Measurements from ENCODE around the gene GJA1.

Gene GJA1

GRCh38 chr6:121480099-121480713, 44.8 kb downstream of the GJA1 start:
- Histone ChIP-seq H3K27me3 (ENCODE audit: control insufficient read depth in 5 of 5, insufficient read depth in 4 of 5, low read length in 5 of 5) (no peaks in the 10 kb centered on the region), H3K27ac (ENCODE audit: low read depth, low read length) (no peak overlapping the region), H3K36me3 (ENCODE audit: control insufficient read depth in 5 of 5, insufficient read depth in 5 of 5, low read length in 5 of 5) (no peaks in the 10 kb centered on the region), H3K9me3 (ENCODE audit: control insufficient read depth in 5 of 5, low read length in 5 of 5) (no peaks in the 10 kb centered on the region), H3K9ac (ENCODE audit: low read length in 5 of 5) (no peak overlapping the region), H3K4me3 (ENCODE audit: low read depth in 1 of 5, low read length in 5 of 5) (no peak overlapping the region), H3K4me1 (ENCODE audit: control insufficient read depth in 5 of 5, insufficient read depth in 5 of 5, low read length in 5 of 5) (no peaks in the 10 kb centered on the region)

DNA sequence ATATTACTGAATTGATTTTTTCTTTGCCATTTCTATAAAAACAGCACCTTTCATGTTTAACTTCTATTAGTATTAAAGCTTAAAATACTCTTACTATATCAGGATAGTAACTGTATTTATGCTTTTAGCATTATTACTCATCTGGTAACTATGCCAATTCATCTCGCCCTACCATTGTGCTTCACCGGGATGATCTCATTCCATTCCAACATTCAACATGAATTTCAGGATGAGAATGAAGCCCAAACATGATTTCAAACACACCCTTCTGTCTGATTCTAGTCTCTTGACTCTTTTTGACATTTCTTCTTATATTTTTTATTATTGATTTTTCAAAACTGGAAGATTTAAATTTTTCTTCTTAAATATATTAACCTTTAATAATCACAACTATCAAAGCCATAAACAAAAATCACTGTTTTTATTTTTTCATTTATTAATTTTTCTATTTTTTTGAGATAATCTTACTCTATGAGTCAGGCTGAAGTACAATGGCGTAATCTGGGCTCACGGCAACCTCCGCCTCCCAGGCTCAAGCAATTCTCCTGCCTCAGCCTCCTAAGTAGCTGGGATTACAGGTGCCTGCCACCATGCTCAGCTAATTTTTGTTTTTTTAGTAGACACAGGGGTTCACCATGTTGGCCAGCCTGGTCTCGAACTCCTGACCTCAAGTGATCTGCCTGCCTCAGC, 46.7 kb downstream of the GJA1 start:
- Histone ChIP-seq H3K4me1 (ENCODE audit: control insufficient read depth in 5 of 5, insufficient read depth in 5 of 5, low read length in 5 of 5) (no peaks in the 10 kb centered on the region), H3K36me3 (ENCODE audit: control insufficient read depth in 5 of 5, insufficient read depth in 5 of 5, low read length in 5 of 5) (no peaks in the 10 kb centered on the region), H3K9ac (ENCODE audit: low read length in 5 of 5) (no peak overlapping the region), H3K9me3 (ENCODE audit: control insufficient read depth in 5 of 5, low read length in 5 of 5) (no peaks in the 10 kb centered on the region), H3K27ac (ENCODE audit: low read depth, low read length) (no peak overlapping the region), H3K27me3 (ENCODE audit: control insufficient read depth in 5 of 5, insufficient read depth in 4 of 5, low read length in 5 of 5) (no peaks in the 10 kb centered on the region), H3K4me3 (ENCODE audit: low read depth in 1 of 5, low read length in 5 of 5) (no peak overlapping the region)

DNA sequence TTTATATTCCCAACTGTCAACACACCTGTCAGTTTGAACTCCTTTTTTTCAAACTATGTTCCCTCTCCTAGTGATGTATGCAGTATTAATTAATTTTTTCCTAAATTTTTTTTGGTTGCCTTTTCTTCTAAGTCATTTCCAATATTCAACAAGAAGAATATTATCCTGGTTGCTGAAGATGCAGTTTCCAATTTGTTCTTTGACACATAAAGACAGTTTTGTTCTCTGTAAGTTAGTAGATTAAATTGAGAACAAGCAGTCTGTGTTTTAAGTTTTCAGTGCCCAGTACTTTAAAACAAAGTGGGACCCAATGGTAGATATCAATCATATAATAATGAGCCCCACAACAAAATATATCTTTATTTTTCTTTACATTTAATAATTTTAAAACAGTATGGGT, 47.3 kb downstream of the GJA1 start:
- H3K4me1 ChIP-seq (ENCODE audit: control insufficient read depth in 5 of 5, insufficient read depth in 5 of 5, low read length in 5 of 5), result no peaks in the 10 kb centered on the region
- no peaks in the 10 kb centered on the region for H3K9me3 ChIP-seq (ENCODE audit: control insufficient read depth in 5 of 5, low read length in 5 of 5)
- H3K27me3 ChIP-seq (ENCODE audit: control insufficient read depth in 5 of 5, insufficient read depth in 4 of 5, low read length in 5 of 5), result no peaks in the 10 kb centered on the region
- H3K27ac ChIP-seq (ENCODE audit: low read depth, low read length), result no peak overlapping the region
- H3K9ac ChIP-seq (ENCODE audit: low read length in 5 of 5), result no peak overlapping the region
- H3K4me3 ChIP-seq (ENCODE audit: low read depth in 1 of 5, low read length in 5 of 5), result no peak overlapping the region
- H3K36me3 ChIP-seq (ENCODE audit: control insufficient read depth in 5 of 5, insufficient read depth in 5 of 5, low read length in 5 of 5), result no peaks in the 10 kb centered on the region

DNA sequence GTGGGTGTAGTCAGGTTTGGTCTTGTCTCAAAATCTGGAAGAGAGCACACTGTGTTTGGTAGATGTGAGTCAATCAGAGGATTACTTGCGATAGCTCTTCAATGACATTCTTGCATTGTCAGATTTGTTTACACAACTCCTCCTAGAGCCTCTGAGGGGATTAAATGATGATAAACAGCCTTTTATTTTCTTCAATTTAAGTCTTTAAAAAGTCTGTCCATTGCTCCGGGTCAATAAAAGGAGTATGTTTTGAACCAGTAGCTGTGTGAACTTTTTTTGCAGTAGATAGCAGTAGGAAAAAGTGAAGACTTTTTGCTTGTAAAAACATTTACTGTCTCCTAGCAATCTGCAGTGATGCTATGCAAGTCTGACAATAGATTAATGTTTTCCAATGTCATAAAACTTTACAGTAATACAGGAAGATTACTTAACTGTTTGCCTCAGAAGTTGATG, 49.9 kb downstream of the GJA1 start:
- Histone ChIP-seq H3K27ac (ENCODE audit: low read depth, low read length) (no peak overlapping the region), H3K27me3 (ENCODE audit: control insufficient read depth in 5 of 5, insufficient read depth in 4 of 5, low read length in 5 of 5) (no peaks in the 10 kb centered on the region), H3K36me3 (ENCODE audit: control insufficient read depth in 5 of 5, insufficient read depth in 5 of 5, low read length in 5 of 5) (no peaks in the 10 kb centered on the region), H3K9ac (ENCODE audit: low read length in 5 of 5) (no peak overlapping the region), H3K4me1 (ENCODE audit: control insufficient read depth in 5 of 5, insufficient read depth in 5 of 5, low read length in 5 of 5) (no peaks in the 10 kb centered on the region), H3K9me3 (ENCODE audit: control insufficient read depth in 5 of 5, low read length in 5 of 5) (no peaks in the 10 kb centered on the region), H3K4me3 (ENCODE audit: low read depth in 1 of 5, low read length in 5 of 5) (no peak overlapping the region)

- no peak overlapping the region for H3K4me3 ChIP-seq (ENCODE audit: low read depth in 1 of 5, low read length in 5 of 5)
- H3K4me1 ChIP-seq (ENCODE audit: control insufficient read depth in 5 of 5, insufficient read depth in 5 of 5, low read length in 5 of 5), result no peaks in the 10 kb centered on the region
- H3K9me3 ChIP-seq (ENCODE audit: control insufficient read depth in 5 of 5, low read length in 5 of 5), result no peaks in the 10 kb centered on the region
- no peaks in the 10 kb centered on the region for H3K27me3 ChIP-seq (ENCODE audit: control insufficient read depth in 5 of 5, insufficient read depth in 4 of 5, low read length in 5 of 5)
- H3K36me3 ChIP-seq (ENCODE audit: control insufficient read depth in 5 of 5, insufficient read depth in 5 of 5, low read length in 5 of 5), result no peaks in the 10 kb centered on the region
- no peak overlapping the region for H3K27ac ChIP-seq (ENCODE audit: low read depth, low read length)
- no peak overlapping the region for H3K9ac ChIP-seq (ENCODE audit: low read length in 5 of 5)
Observed at GRCh38 chr6:121491576-121491975, 56.1 kb downstream of the GJA1 start.

DNA sequence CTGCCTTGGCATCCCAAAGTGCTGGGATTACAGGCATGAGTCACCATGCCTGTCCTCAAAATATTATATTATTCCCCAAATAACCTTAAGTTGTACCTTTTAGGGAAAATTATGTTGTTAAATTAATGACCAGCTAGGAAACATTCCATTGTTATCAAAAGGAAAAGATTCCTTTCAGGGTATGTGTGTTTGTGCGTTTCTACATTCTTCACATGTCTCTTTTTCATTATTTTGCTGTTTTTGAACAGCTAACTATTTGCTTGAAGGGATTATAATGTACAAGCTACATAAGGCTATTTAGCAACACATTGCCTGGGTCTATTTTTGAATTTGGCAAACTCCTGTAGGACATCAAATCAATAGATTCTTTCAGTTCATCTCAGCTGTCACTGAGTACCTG, 57.1 kb downstream of the GJA1 start:
- no peaks in the 10 kb centered on the region for H3K9me3 ChIP-seq (ENCODE audit: control insufficient read depth in 5 of 5, low read length in 5 of 5)
- H3K4me3 ChIP-seq (ENCODE audit: low read depth in 1 of 5, low read length in 5 of 5), result no peak overlapping the region
- H3K9ac ChIP-seq (ENCODE audit: low read length in 5 of 5), result no peak overlapping the region
- H3K4me1 ChIP-seq (ENCODE audit: control insufficient read depth in 5 of 5, insufficient read depth in 5 of 5, low read length in 5 of 5), result no peaks in the 10 kb centered on the region
- H3K27ac ChIP-seq (ENCODE audit: low read depth, low read length), result no peak overlapping the region
- H3K27me3 ChIP-seq (ENCODE audit: control insufficient read depth in 5 of 5, insufficient read depth in 4 of 5, low read length in 5 of 5), result no peaks in the 10 kb centered on the region
- no peaks in the 10 kb centered on the region for H3K36me3 ChIP-seq (ENCODE audit: control insufficient read depth in 5 of 5, insufficient read depth in 5 of 5, low read length in 5 of 5)

GRCh38 chr6:121497970-121498375, 62.5 kb downstream of the GJA1 start:
- Histone ChIP-seq H3K27ac (ENCODE audit: low read depth, low read length) (no peak overlapping the region), H3K9me3 (ENCODE audit: control insufficient read depth in 5 of 5, low read length in 5 of 5) (no peaks in the 10 kb centered on the region), H3K4me3 (ENCODE audit: low read depth in 1 of 5, low read length in 5 of 5) (no peak overlapping the region), H3K27me3 (ENCODE audit: control insufficient read depth in 5 of 5, insufficient read depth in 4 of 5, low read length in 5 of 5) (no peaks in the 10 kb centered on the region), H3K4me1 (ENCODE audit: control insufficient read depth in 5 of 5, insufficient read depth in 5 of 5, low read length in 5 of 5) (peaks cover 0 to 4% (median 0%) of the 10 kb centered on the region in 5 donors), H3K36me3 (ENCODE audit: control insufficient read depth in 5 of 5, insufficient read depth in 5 of 5, low read length in 5 of 5) (no peaks in the 10 kb centered on the region), H3K9ac (ENCODE audit: low read length in 5 of 5) (no peak overlapping the region)

- H3K9ac ChIP-seq (ENCODE audit: low read length in 5 of 5), result no peak overlapping the region
- H3K4me1 ChIP-seq (ENCODE audit: control insufficient read depth in 5 of 5, insufficient read depth in 5 of 5, low read length in 5 of 5), result peaks cover 0 to 4% (median 0%) of the 10 kb centered on the region in 5 donors
- H3K27ac ChIP-seq (ENCODE audit: low read depth, low read length), result no peak overlapping the region
- no peaks in the 10 kb centered on the region for H3K36me3 ChIP-seq (ENCODE audit: control insufficient read depth in 5 of 5, insufficient read depth in 5 of 5, low read length in 5 of 5)
- no peak overlapping the region for H3K4me3 ChIP-seq (ENCODE audit: low read depth in 1 of 5, low read length in 5 of 5)
- no peaks in the 10 kb centered on the region for H3K9me3 ChIP-seq (ENCODE audit: control insufficient read depth in 5 of 5, low read length in 5 of 5)
- H3K27me3 ChIP-seq (ENCODE audit: control insufficient read depth in 5 of 5, insufficient read depth in 4 of 5, low read length in 5 of 5), result no peaks in the 10 kb centered on the region
Observed at GRCh38 chr6:121498481-121499276, 63.2 kb downstream of the GJA1 start.
